ENCODE measurements around the gene SCYL1. TPM values are rescaled to one million over a fixed set of nuclear protein-coding genes. Genes with fewer than 3 reads are reported as not detected.

Gene SCYL1
- total and polyA plus RNA-seq, 9 donors: 42.9 to 62.9 (median 50.8) TPM

DNA sequence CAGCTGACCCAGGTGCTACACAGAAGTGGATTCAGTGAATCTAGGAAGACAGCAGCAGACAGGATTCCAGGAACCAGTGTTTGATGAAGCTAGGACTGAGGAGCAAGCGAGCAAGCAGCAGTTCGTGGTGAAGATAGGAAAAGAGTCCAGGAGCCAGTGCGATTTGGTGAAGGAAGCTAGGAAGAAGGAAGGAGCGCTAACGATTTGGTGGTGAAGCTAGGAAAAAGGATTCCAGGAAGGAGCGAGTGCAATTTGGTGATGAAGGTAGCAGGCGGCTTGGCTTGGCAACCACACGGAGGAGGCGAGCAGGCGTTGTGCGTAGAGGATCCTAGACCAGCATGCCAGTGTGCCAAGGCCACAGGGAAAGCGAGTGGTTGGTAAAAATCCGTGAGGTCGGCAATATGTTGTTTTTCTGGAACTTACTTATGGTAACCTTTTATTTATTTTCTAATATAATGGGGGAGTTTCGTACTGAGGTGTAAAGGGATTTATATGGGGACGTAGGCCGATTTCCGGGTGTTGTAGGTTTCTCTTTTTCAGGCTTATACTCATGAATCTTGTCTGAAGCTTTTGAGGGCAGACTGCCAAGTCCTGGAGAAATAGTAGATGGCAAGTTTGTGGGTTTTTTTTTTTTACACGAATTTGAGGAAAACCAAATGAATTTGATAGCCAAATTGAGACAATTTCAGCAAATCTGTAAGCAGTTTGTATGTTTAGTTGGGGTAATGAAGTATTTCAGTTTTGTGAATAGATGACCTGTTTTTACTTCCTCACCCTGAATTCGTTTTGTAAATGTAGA, 24.3 kb upstream of the SCYL1 start:
- peak overlapping the region; percentile 100 for H3K27ac ChIP-seq (ENCODE audit: low read length)
- no peaks in the 10 kb centered on the region for H3K27me3 ChIP-seq (ENCODE audit: control insufficient read depth, insufficient read depth, low read length)
- H3K9me3 ChIP-seq (replicated peaks; ENCODE audit: control insufficient read depth, low read depth, low read length): no peaks in the 10 kb centered on the region
- H3K4me3 ChIP-seq (ENCODE audit: low read length): peak overlapping the region; percentile 85
- H3K4me1 ChIP-seq (ENCODE audit: control insufficient read depth, insufficient read depth, low read length): peaks cover 27% of the 10 kb centered on the region
- H3K36me3 ChIP-seq (ENCODE audit: control insufficient read depth, insufficient read depth, low read length): peaks cover 42% of the 10 kb centered on the region
- 0% methylated on average over 11 of the region's 20 CpGs for WGBS (ENCODE audit: insufficient coverage)
- DNase-seq: peak; percentile 75

DNA sequence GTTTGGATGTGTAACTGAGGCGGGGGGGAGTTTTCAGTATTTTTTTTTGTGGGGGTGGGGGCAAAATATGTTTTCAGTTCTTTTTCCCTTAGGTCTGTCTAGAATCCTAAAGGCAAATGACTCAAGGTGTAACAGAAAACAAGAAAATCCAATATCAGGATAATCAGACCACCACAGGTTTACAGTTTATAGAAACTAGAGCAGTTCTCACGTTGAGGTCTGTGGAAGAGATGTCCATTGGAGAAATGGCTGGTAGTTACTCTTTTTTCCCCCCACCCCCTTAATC, 23.8 kb upstream of the SCYL1 start:
- no CpG with 5 or more reads among the region's 2 CpGs for WGBS (ENCODE audit: insufficient coverage)
- H3K4me3 ChIP-seq (ENCODE audit: low read length): peak overlapping the region; percentile 85
- H3K9me3 ChIP-seq (replicated peaks; ENCODE audit: control insufficient read depth, low read depth, low read length): no peaks in the 10 kb centered on the region
- DNase-seq: no peak
- peaks cover 48% of the 10 kb centered on the region for H3K36me3 ChIP-seq (ENCODE audit: control insufficient read depth, insufficient read depth, low read length)
- peak overlapping the region; percentile 100 for H3K27ac ChIP-seq (ENCODE audit: low read length)
- peaks cover 27% of the 10 kb centered on the region for H3K4me1 ChIP-seq (ENCODE audit: control insufficient read depth, insufficient read depth, low read length)
- no peaks in the 10 kb centered on the region for H3K27me3 ChIP-seq (ENCODE audit: control insufficient read depth, insufficient read depth, low read length)

DNA sequence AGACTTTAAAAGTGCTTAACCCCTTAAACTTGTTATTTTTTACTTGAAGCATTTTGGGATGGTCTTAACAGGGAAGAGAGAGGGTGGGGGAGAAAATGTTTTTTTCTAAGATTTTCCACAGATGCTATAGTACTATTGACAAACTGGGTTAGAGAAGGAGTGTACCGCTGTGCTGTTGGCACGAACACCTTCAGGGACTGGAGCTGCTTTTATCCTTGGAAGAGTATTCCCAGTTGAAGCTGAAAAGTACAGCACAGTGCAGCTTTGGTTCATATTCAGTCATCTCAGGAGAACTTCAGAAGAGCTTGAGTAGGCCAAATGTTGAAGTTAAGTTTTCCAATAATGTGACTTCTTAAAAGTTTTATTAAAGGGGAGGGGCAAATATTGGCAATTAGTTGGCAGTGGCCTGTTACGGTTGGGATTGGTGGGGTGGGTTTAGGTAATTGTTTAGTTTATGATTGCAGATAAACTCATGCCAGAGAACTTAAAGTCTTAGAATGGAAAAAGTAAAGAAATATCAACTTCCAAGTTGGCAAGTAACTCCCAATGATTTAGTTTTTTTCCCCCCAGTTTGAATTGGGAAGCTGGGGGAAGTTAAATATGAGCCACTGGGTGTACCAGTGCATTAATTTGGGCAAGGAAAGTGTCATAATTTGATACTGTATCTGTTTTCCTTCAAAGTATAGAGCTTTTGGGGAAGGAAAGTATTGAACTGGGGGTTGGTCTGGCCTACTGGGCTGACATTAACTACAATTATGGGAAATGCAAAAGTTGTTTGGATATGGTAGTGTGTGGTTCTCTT, 23.2 kb upstream of the SCYL1 start:
- 0% methylated on average over 3 of the region's 3 CpGs for WGBS (ENCODE audit: insufficient coverage)
- H3K36me3 ChIP-seq (ENCODE audit: control insufficient read depth, insufficient read depth, low read length): peaks cover 53% of the 10 kb centered on the region
- H3K4me1 ChIP-seq (ENCODE audit: control insufficient read depth, insufficient read depth, low read length): peaks cover 26% of the 10 kb centered on the region
- DNase-seq: peak; percentile 62
- no peaks in the 10 kb centered on the region for H3K27me3 ChIP-seq (ENCODE audit: control insufficient read depth, insufficient read depth, low read length)
- H3K27ac ChIP-seq (ENCODE audit: low read length): peak overlapping the region; percentile 100
- H3K4me3 ChIP-seq (ENCODE audit: low read length): peak overlapping the region; percentile 85
- H3K9me3 ChIP-seq (replicated peaks; ENCODE audit: control insufficient read depth, low read depth, low read length): no peaks in the 10 kb centered on the region

DNA sequence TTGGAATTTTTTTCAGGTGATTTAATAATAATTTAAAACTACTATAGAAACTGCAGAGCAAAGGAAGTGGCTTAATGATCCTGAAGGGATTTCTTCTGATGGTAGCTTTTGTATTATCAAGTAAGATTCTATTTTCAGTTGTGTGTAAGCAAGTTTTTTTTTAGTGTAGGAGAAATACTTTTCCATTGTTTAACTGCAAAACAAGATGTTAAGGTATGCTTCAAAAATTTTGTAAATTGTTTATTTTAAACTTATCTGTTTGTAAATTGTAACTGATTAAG, 22.7 kb upstream of the SCYL1 start:
- no peaks in the 10 kb centered on the region for H3K27me3 ChIP-seq (ENCODE audit: control insufficient read depth, insufficient read depth, low read length)
- no peak for DNase-seq
- H3K4me1 ChIP-seq (ENCODE audit: control insufficient read depth, insufficient read depth, low read length): peaks cover 28% of the 10 kb centered on the region
- peaks cover 59% of the 10 kb centered on the region for H3K36me3 ChIP-seq (ENCODE audit: control insufficient read depth, insufficient read depth, low read length)
- H3K9me3 ChIP-seq (replicated peaks; ENCODE audit: control insufficient read depth, low read depth, low read length): no peaks in the 10 kb centered on the region
- H3K4me3 ChIP-seq (ENCODE audit: low read length): peak overlapping the region; percentile 85
- H3K27ac ChIP-seq (ENCODE audit: low read length): peak overlapping the region; percentile 100

DNA sequence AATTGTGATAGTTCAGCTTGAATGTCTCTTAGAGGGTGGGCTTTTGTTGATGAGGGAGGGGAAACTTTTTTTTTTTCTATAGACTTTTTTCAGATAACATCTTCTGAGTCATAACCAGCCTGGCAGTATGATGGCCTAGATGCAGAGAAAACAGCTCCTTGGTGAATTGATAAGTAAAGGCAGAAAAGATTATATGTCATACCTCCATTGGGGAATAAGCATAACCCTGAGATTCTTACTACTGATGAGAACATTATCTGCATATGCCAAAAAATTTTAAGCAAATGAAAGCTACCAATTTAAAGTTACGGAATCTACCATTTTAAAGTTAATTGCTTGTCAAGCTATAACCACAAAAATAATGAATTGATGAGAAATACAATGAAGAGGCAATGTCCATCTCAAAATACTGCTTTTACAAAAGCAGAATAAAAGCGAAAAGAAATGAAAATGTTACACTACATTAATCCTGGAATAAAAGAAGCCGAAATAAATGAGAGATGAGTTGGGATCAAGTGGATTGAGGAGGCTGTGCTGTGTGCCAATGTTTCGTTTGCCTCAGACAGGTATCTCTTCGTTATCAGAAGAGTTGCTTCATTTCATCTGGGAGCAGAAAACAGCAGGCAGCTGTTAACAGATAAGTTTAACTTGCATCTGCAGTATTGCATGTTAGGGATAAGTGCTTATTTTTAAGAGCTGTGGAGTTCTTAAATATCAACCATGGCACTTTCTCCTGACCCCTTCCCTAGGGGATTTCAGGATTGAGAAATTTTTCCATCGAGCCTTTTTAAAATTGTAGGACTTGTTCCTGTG, 22.1 kb upstream of the SCYL1 start:
- no peaks in the 10 kb centered on the region for H3K9me3 ChIP-seq (replicated peaks; ENCODE audit: control insufficient read depth, low read depth, low read length)
- peak overlapping the region; percentile 100 for H3K27ac ChIP-seq (ENCODE audit: low read length)
- no CpG with 5 or more reads among the region's 6 CpGs for WGBS (ENCODE audit: insufficient coverage)
- H3K4me1 ChIP-seq (ENCODE audit: control insufficient read depth, insufficient read depth, low read length): peaks cover 33% of the 10 kb centered on the region
- DNase-seq: peak; percentile 75
- peaks cover 61% of the 10 kb centered on the region for H3K36me3 ChIP-seq (ENCODE audit: control insufficient read depth, insufficient read depth, low read length)
- peak overlapping the region; percentile 85 for H3K4me3 ChIP-seq (ENCODE audit: low read length)
- H3K27me3 ChIP-seq (ENCODE audit: control insufficient read depth, insufficient read depth, low read length): no peaks in the 10 kb centered on the region

DNA sequence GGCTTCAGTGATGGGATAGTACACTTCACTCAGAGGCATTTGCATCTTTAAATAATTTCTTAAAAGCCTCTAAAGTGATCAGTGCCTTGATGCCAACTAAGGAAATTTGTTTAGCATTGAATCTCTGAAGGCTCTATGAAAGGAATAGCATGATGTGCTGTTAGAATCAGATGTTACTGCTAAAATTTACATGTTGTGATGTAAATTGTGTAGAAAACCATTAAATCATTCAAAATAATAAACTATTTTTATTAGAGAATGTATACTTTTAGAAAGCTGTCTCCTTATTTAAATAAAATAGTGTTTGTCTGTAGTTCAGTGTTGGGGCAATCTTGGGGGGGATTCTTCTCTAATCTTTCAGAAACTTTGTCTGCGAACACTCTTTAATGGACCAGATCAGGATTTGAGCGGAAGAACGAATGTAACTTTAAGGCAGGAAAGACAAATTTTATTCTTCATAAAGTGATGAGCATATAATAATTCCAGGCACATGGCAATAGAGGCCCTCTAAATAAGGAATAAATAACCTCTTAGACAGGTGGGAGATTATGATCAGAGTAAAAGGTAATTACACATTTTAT, 21.4 kb upstream of the SCYL1 start:
- H3K4me3 ChIP-seq (ENCODE audit: low read length): peak overlapping the region; percentile 85
- H3K27me3 ChIP-seq (ENCODE audit: control insufficient read depth, insufficient read depth, low read length): no peaks in the 10 kb centered on the region
- DNase-seq: no peak
- H3K27ac ChIP-seq (ENCODE audit: low read length): peak overlapping the region; percentile 100
- H3K36me3 ChIP-seq (ENCODE audit: control insufficient read depth, insufficient read depth, low read length): peaks cover 61% of the 10 kb centered on the region
- no peaks in the 10 kb centered on the region for H3K9me3 ChIP-seq (replicated peaks; ENCODE audit: control insufficient read depth, low read depth, low read length)
- H3K4me1 ChIP-seq (ENCODE audit: control insufficient read depth, insufficient read depth, low read length): peaks cover 31% of the 10 kb centered on the region
- WGBS (ENCODE audit: insufficient coverage): no CpG with 5 or more reads among the region's 3 CpGs

DNA sequence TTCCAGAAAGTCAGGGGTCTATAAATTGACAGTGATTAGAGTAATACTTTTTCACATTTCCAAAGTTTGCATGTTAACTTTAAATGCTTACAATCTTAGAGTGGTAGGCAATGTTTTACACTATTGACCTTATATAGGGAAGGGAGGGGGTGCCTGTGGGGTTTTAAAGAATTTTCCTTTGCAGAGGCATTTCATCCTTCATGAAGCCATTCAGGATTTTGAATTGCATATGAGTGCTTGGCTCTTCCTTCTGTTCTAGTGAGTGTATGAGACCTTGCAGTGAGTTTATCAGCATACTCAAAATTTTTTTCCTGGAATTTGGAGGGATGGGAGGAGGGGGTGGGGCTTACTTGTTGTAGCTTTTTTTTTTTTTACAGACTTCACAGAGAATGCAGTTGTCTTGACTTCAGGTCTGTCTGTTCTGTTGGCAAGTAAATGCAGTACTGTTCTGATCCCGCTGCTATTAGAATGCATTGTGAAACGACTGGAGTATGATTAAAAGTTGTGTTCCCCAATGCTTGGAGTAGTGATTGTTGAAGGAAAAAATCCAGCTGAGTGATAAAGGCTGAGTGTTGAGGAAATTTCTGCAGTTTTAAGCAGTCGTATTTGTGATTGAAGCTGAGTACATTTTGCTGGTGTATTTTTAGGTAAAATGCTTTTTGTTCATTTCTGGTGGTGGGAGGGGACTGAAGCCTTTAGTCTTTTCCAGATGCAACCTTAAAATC, 20.8 kb upstream of the SCYL1 start:
- Histone ChIP-seq H3K4me1 (ENCODE audit: control insufficient read depth, insufficient read depth, low read length) (peaks cover 31% of the 10 kb centered on the region), H3K4me3 (ENCODE audit: low read length) (peak overlapping the region; percentile 85), H3K36me3 (ENCODE audit: control insufficient read depth, insufficient read depth, low read length) (peaks cover 61% of the 10 kb centered on the region), H3K9me3 (replicated peaks; ENCODE audit: control insufficient read depth, low read depth, low read length) (no peaks in the 10 kb centered on the region), H3K27ac (ENCODE audit: low read length) (peak overlapping the region; percentile 100), H3K27me3 (ENCODE audit: control insufficient read depth, insufficient read depth, low read length) (no peaks in the 10 kb centered on the region)
- peak; percentile 81 for DNase-seq
- 0% methylated on average over 2 of the region's 3 CpGs for WGBS (ENCODE audit: insufficient coverage)

DNA sequence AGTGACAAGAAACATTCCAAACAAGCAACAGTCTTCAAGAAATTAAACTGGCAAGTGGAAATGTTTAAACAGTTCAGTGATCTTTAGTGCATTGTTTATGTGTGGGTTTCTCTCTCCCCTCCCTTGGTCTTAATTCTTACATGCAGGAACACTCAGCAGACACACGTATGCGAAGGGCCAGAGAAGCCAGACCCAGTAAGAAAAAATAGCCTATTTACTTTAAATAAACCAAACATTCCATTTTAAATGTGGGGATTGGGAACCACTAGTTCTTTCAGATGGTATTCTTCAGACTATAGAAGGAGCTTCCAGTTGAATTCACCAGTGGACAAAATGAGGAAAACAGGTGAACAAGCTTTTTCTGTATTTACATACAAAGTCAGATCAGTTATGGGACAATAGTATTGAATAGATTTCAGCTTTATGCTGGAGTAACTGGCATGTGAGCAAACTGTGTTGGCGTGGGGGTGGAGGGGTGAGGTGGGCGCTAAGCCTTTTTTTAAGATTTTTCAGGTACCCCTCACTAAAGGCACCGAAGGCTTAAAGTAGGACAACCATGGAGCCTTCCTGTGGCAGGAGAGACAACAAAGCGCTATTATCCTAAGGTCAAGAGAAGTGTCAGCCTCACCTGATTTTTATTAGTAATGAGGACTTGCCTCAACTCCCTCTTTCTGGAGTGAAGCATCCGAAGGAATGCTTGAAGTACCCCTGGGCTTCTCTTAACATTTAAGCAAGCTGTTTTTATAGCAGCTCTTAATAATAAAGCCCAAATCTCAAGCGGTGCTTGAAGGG, 20.0 kb upstream of the SCYL1 start:
- H3K4me3 ChIP-seq (ENCODE audit: low read length): peak overlapping the region; percentile 85
- peaks cover 61% of the 10 kb centered on the region for H3K36me3 ChIP-seq (ENCODE audit: control insufficient read depth, insufficient read depth, low read length)
- peak; percentile 48 for DNase-seq
- peaks cover 31% of the 10 kb centered on the region for H3K4me1 ChIP-seq (ENCODE audit: control insufficient read depth, insufficient read depth, low read length)
- peak overlapping the region; percentile 100 for H3K27ac ChIP-seq (ENCODE audit: low read length)
- 0% methylated on average over 1 of the region's 8 CpGs for WGBS (ENCODE audit: insufficient coverage)
- H3K27me3 ChIP-seq (ENCODE audit: control insufficient read depth, insufficient read depth, low read length): no peaks in the 10 kb centered on the region
- H3K9me3 ChIP-seq (replicated peaks; ENCODE audit: control insufficient read depth, low read depth, low read length): no peaks in the 10 kb centered on the region
